Measurements from ENCODE around the gene MPZ.

DNA sequence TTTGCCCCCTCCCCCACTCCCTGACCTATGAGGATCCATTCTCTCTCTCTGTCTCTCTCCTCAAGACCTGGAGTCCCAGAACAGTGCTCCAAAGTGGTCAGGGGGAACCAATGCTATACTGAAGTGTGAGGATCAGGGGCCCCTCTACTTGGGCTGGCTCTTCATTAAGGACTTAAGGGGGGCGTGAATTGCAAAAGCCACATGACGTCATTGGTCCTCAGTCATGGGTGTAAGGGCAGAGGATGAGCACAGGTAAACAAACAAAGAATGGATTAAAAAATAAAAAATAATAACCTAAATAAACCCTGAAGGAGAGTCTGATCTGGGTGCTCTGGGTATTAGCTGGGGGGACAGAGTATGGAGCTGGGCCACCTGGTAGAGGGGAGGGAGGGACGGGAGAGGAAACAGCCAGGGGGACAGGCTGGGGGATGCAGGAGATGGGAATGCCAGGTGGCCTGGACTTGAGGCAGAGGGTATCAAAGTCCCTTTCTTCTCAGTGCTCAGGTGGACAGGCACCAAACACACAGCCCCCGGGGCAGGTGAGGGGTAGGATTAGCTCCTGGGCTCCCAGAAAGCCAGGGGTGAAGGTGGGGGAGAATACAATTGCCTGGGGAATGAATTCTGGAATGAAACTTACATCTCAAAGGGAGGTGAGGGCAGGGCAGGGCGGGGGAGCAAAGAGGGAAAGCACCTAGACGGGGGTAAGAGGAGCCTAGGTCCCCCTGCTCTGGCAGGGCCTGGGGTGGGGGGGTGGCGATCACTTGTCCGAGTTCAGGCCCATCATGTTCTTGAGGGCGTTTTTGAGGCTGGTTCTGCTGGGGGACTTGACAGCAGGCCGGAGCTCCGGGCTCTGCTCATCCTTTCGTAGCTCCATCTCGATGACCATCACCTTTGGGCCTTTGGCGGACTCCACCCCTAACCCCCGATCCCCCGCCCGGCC lies 4.6 kb downstream of the MPZ start:
- TF ChIP-seq ZNF384 (IDR thresholded peaks at IDR 0.05; ENCODE audit: low read depth, low read length) = no peak
- TF ChIP-seq EZH2 (IDR thresholded peaks at IDR 0.05; ENCODE audit: borderline replicate concordance, low read depth, low read length) = no peak
- no peak for TF ChIP-seq HINFP (tag; conservative IDR thresholded peaks at IDR 0.05; ENCODE audit: low read depth)
- TF ChIP-seq POLR2A (conservative IDR thresholded peaks at IDR 0.05) = no peak
